Spinal cord (tissue), 10 donors: ENCODE measurements around the gene ATP5PF. TPM values are rescaled to one million over a fixed set of nuclear protein-coding genes. Genes with fewer than 3 reads are reported as not detected.
"Not testable (repeated sequence)": the region's sequence is repeated elsewhere in the genome, so short reads cannot be mapped to it uniquely, and the experiment has no call there.

Experiments used
- DNase-seq, 6 donors: peaks; one replicate each; pipeline versions ENCODE4 v3.0.0 to v3.0.0-alpha.2; 2013 to 2015; ENCODE audit warnings: low spot score in 6 of 6, low read depth in 4 of 6
- H3K27ac ChIP-seq: one replicate; pipeline ENCODE4 v1.5.1; 2013; ENCODE audit warnings: low read depth, low read length, control low read depth
- H3K27me3 ChIP-seq: one replicate; pipeline ENCODE4 v1.6.1; 2013; ENCODE audit warnings: low read length; ENCODE audit not compliant: control insufficient read depth, insufficient read depth
- H3K36me3 ChIP-seq: one replicate; pipeline ENCODE4 v1.6.1; 2013; ENCODE audit warnings: low read length; ENCODE audit not compliant: control insufficient read depth, insufficient read depth
- H3K4me1 ChIP-seq: one replicate; pipeline ENCODE4 v1.6.1; 2013; ENCODE audit warnings: low read length; ENCODE audit not compliant: control insufficient read depth, insufficient read depth
- H3K4me3 ChIP-seq: one replicate; pipeline ENCODE4 v1.5.1; 2013; ENCODE audit warnings: low read depth, low read length, control low read depth
- H3K9me3 ChIP-seq: one replicate; pipeline ENCODE4 v1.6.1; 2013; ENCODE audit warnings: low read length; ENCODE audit not compliant: control insufficient read depth, insufficient read depth
- WGBS: methylation state at CpG from one replicate; pipeline ENCODE4 v1.1.5; 2013; ENCODE audit warnings: missing lambda C conversion rate; ENCODE audit not compliant: insufficient coverage; 5-methylcytosine and 5-hydroxymethylcytosine counted together
- long read RNA-seq, 4 donors: transcript quantifications; one replicate each; lab custom pipeline, GENCODE V29; 2026
- polyA plus RNA-seq, 2 donors: library from polyadenylated mRNA; unstranded; fragments of 120-200 nt; gene quantifications; one replicate each; pipeline ENCODE4 v1.2.1, GENCODE V29; 2013; ENCODE audit not compliant: insufficient read length in 2 of 2
- total RNA-seq, 2 donors: library from RNA; depleted of rRNA in 1 of 2; stranded (reverse); fragments of 120-200 nt in 1 of 2; fragments of >200 nt in 1 of 2; gene quantifications; one replicate each; pipeline versions ENCODE4 v1.2.3 to v1.2.4, GENCODE V29; 2013 to 2014
- donor health status: healthy.

Gene ATP5PF, protein sequence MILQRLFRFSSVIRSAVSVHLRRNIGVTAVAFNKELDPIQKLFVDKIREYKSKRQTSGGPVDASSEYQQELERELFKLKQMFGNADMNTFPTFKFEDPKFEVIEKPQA
- total RNA-seq, result 100 to 1,000 TPM; 100 to 129 TPM
- 100 to 1,000 TPM; 232 to 244 TPM for polyA plus RNA-seq
- long read RNA-seq, donor 1, transcript ATP5PF-207 (4 exons, 589 nt), result minor isoform, 8 of 442 reads
- long read RNA-seq, donor 1, transcript ATP5PF-201 (4 exons, 614 nt), result major isoform, 288 of 442 reads
- long read RNA-seq, donor 1, transcript ATP5PF-204 (4 exons, 1,179 nt), result minor isoform, 35 of 442 reads
- long read RNA-seq, donor 1, transcript ATP5PF-203 (4 exons, 647 nt), result minor isoform, 9 of 442 reads
- long read RNA-seq, donor 1, partial matches to known transcripts, result 88 of 442 reads
- long read RNA-seq, donor 1, other reads (novel, unspliced or antisense), result 0 of 442 reads
- long read RNA-seq, donor 2, transcript ATP5PF-201 (4 exons, 614 nt), result major isoform, 45 of 148 reads
- long read RNA-seq, donor 2, transcript ATP5PF-204 (4 exons, 1,179 nt), result minor isoform, 6 of 148 reads
- long read RNA-seq, donor 2, partial matches to known transcripts, result 27 of 148 reads
- long read RNA-seq, donor 2, other reads (novel, unspliced or antisense), result 59 of 148 reads
- long read RNA-seq, donor 3, transcript ATP5PF-204 (4 exons, 1,179 nt), result minor isoform, 6 of 183 reads
- long read RNA-seq, donor 3, transcript ATP5PF-201 (4 exons, 614 nt), result major isoform, 50 of 183 reads
- long read RNA-seq, donor 3, partial matches to known transcripts, result 28 of 183 reads
- long read RNA-seq, donor 3, other reads (novel, unspliced or antisense), result 86 of 183 reads
- long read RNA-seq, donor 4, transcript ATP5PF-207 (4 exons, 589 nt), result minor isoform, 27 of 463 reads
- long read RNA-seq, donor 4, transcript ATP5PF-201 (4 exons, 614 nt), result major isoform, 183 of 463 reads
- long read RNA-seq, donor 4, transcript ATP5PF-203 (4 exons, 647 nt), result minor isoform, 17 of 463 reads
- long read RNA-seq, donor 4, transcript ATP5PF-204 (4 exons, 1,179 nt), result minor isoform, 108 of 463 reads
- long read RNA-seq, donor 4, partial matches to known transcripts, result 104 of 463 reads
- long read RNA-seq, donor 4, other reads (novel, unspliced or antisense), result 5 of 463 reads

GRCh38 chr21:25734904-25735645 lies at the start of gene ATP5PF, which contains the start of gene GABPA:
Gene ATP5PF (minus strand): TSS chr21:25734904. CDS start chr21:25729794, 5,110 bp downstream.
Gene GABPA (plus strand): TSS chr21:25734972. CDS start chr21:25741599, 6,627 bp downstream.
- H3K4me1 ChIP-seq, result peaks cover 8% of the 10 kb centered on the region
- under 1% methylated on average over 56 of the region's 64 CpGs for WGBS
- no peaks in the 10 kb centered on the region for H3K9me3 ChIP-seq
- H3K36me3 ChIP-seq, result peaks cover 9% of the 10 kb centered on the region
- H3K27ac ChIP-seq, result peak within 1 kb of the TSS; percentile 99
- no peaks in the 10 kb centered on the region for H3K27me3 ChIP-seq
- H3K4me3 ChIP-seq, result peak within 1 kb of the TSS; percentile 78
- peak; percentile 95 to 100 (median 98) for DNase-seq

GRCh38 chr21:25778126-25778875 lies 43.6 kb upstream of the ATP5PF start:
- H3K27ac ChIP-seq, DNase-seq, H3K4me3 ChIP-seq, H3K27me3 ChIP-seq, H3K4me1 ChIP-seq, H3K36me3 ChIP-seq, H3K9me3 ChIP-seq: not testable (repeated sequence)
- WGBS, result 93% methylated on average over 52 of the region's 52 CpGs

GRCh38 chr21:25776440-25776839 lies 41.7 kb upstream of the ATP5PF start:
- no CpG with 5 or more reads among the region's 4 CpGs for WGBS
- no peak for DNase-seq
- no peak overlapping the region for H3K27ac ChIP-seq
- H3K27me3 ChIP-seq, result no peaks in the 10 kb centered on the region
- no peak overlapping the region for H3K4me3 ChIP-seq
- no peaks in the 10 kb centered on the region for H3K4me1 ChIP-seq
- H3K9me3 ChIP-seq, result no peaks in the 10 kb centered on the region
- H3K36me3 ChIP-seq, result no peaks in the 10 kb centered on the region

DNA sequence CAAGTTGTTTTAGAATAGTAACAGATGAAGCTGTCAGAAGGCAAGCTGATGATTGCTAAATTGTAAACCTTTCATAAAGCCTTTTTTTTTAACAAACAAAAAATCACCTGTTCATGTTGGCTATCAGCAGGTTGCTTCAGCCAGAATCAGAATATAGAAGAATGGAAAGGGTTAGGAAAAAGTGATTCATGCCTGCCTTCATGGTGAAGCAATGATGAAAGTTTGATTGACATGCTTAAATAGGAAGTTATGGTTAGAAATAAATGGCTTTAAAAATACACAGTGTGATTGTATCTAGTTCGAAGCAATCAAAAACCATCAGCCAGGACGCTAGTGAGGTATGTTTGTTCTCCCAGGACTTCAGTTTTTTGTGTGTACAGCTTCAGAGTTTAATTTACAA lies 38.0 kb upstream of the ATP5PF start:
- Histone ChIP-seq H3K27ac (no peak overlapping the region), H3K27me3 (no peaks in the 10 kb centered on the region), H3K4me1 (no peaks in the 10 kb centered on the region), H3K9me3 (no peaks in the 10 kb centered on the region), H3K4me3 (no peak overlapping the region), H3K36me3 (no peaks in the 10 kb centered on the region)
- WGBS, result no CpG with 5 or more reads among the region's 2 CpGs
- DNase-seq, result no peak

DNA sequence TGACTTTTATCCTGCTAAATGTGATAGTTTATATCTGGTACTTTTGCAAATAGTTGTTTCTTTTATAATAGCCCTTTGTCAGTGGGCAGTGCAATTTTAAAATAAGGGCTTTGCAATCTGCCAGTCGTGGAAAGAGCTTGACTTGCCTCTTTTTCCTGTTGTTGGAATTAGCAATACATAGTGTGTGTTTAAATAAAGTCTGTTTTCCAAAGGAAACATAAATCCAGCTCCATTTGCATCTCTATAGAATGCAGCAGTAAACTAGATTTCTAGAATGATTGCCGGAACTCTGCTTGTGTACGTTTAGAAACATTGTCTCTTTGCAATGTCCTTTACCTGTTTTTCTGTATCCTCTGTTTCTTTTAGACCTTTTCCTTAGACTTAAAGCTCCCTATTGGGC lies 33.2 kb upstream of the ATP5PF start:
- H3K27me3 ChIP-seq, result no peaks in the 10 kb centered on the region
- no peak for DNase-seq
- WGBS, result no CpG with 5 or more reads among the region's 3 CpGs
- H3K4me1 ChIP-seq, result no peaks in the 10 kb centered on the region
- H3K4me3 ChIP-seq, result no peak overlapping the region
- H3K27ac ChIP-seq, result no peak overlapping the region
- H3K9me3 ChIP-seq, result no peaks in the 10 kb centered on the region
- H3K36me3 ChIP-seq, result no peaks in the 10 kb centered on the region

GRCh38 chr21:25764065-25764464 lies 29.4 kb upstream of the ATP5PF start:
- no peak for DNase-seq
- no peak overlapping the region for H3K4me3 ChIP-seq
- no peaks in the 10 kb centered on the region for H3K9me3 ChIP-seq
- H3K36me3 ChIP-seq, result no peaks in the 10 kb centered on the region
- no CpG with 5 or more reads among the region's 3 CpGs for WGBS
- H3K27ac ChIP-seq, result no peak overlapping the region
- no peaks in the 10 kb centered on the region for H3K4me1 ChIP-seq
- H3K27me3 ChIP-seq, result no peaks in the 10 kb centered on the region

- DNase-seq, result no peak
- Histone ChIP-seq H3K9me3 (no peaks in the 10 kb centered on the region), H3K27me3 (no peaks in the 10 kb centered on the region), H3K4me3 (no peak overlapping the region), H3K36me3 (peaks cover 6% of the 10 kb centered on the region), H3K27ac (no peak overlapping the region), H3K4me1 (no peaks in the 10 kb centered on the region)
- no CpG with 5 or more reads among the region's 1 CpG for WGBS
Observed at GRCh38 chr21:25760677-25761076, 26.0 kb upstream of the ATP5PF start.

DNA sequence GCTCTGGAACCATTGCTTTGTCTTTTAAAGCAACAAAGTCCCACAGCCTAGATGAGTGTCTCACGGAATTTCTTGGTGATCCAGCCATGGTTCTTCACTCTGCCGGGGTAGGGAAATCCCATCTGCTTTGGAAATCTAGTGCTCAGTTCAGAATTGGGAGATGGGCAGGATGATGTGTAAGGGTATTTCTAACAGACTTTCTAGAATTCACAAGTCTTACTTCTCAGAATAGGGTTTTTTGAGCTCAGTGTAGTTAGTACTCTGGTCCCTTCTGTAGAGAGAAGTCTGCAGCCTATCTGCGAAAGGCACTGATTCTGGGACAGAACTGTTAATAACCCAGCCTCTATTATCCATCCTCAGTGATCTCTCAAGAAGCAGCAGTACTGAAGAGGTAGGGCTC lies 25.4 kb upstream of the ATP5PF start:
- Histone ChIP-seq H3K4me3 (no peak overlapping the region), H3K27ac (no peak overlapping the region), H3K9me3 (no peaks in the 10 kb centered on the region), H3K4me1 (no peaks in the 10 kb centered on the region), H3K36me3 (peaks cover 6% of the 10 kb centered on the region), H3K27me3 (no peaks in the 10 kb centered on the region)
- no peak for DNase-seq
- WGBS, result 100% methylated on average over 2 of the region's 3 CpGs
